ENCODE results near the gene MATK.
"Not testable (repeated sequence)": the region's sequence is repeated elsewhere in the genome, so short reads cannot be mapped to it uniquely, and the experiment has no call there.

The MATK gene

GRCh38 chr19:3771906-3772455 lies 14.2 kb downstream of the MATK start, which contains the start of gene RAX2:
RAX2 (minus strand) TSS chr19:3772228; CDS start chr19:3771742, 486 bp downstream.
- DNase-seq (ENCODE audit: low spot score), result no peak

GRCh38 chr19:3771000-3771905 lies 14.9 kb downstream of the MATK start:
- no peak for DNase-seq (ENCODE audit: low spot score)

GRCh38 chr19:3770136-3770999 lies 15.8 kb downstream of the MATK start:
- no peak for DNase-seq (ENCODE audit: low spot score)

GRCh38 chr19:3769494-3769893 lies 16.7 kb downstream of the MATK start:
- no peak for DNase-seq (ENCODE audit: low spot score)

- DNase-seq (ENCODE audit: low spot score), result no peak
Observed at GRCh38 chr19:3768748-3769099, 17.5 kb downstream of the MATK start.

GRCh38 chr19:3768015-3768747 lies 18.0 kb downstream of the MATK start:
- no peak for DNase-seq (ENCODE audit: low spot score)

GRCh38 chr19:3767050-3767449 lies 19.1 kb downstream of the MATK start:
- no peak for DNase-seq (ENCODE audit: low spot score)

GRCh38 chr19:3766520-3766919 lies 19.7 kb downstream of the MATK start:
- DNase-seq (ENCODE audit: low spot score), result no peak

- not testable (repeated sequence) for DNase-seq (ENCODE audit: low spot score)
Observed at GRCh38 chr19:3765757-3766156, 20.4 kb downstream of the MATK start.

GRCh38 chr19:3765121-3765520 lies 21.1 kb downstream of the MATK start:
- no peak for DNase-seq (ENCODE audit: low spot score)

- DNase-seq (ENCODE audit: low spot score), result peak; percentile 98
Observed at GRCh38 chr19:3762501-3763459, 23.4 kb downstream of the MATK start, which contains the start of gene MRPL54. MRPL54 (plus strand) TSS chr19:3762682; CDS start chr19:3762701, 19 bp downstream.

- DNase-seq (ENCODE audit: low spot score), result no peak
Observed at GRCh38 chr19:3762130-3762473, 24.1 kb downstream of the MATK start.

- DNase-seq (ENCODE audit: low spot score), result peak; percentile 84
Observed at GRCh38 chr19:3761382-3762129, 24.6 kb downstream of the MATK start, which contains the start of gene APBA3. APBA3 (minus strand) TSS chr19:3761692; CDS start chr19:3760264, 1,428 bp downstream.

- DNase-seq (ENCODE audit: low spot score), result peak; percentile 16
Observed at GRCh38 chr19:3760871-3761361, 25.3 kb downstream of the MATK start.

- DNase-seq (ENCODE audit: low spot score), result no peak
Observed at GRCh38 chr19:3759482-3760254, 26.5 kb downstream of the MATK start.

GRCh38 chr19:3758297-3758696 lies 27.9 kb downstream of the MATK start:
- not testable (repeated sequence) for DNase-seq (ENCODE audit: low spot score)

GRCh38 chr19:3757705-3758104 lies 28.5 kb downstream of the MATK start:
- DNase-seq (ENCODE audit: low spot score), result not testable (repeated sequence)
